HUES64 (cell line): ENCODE measurements around the gene NRM.
"Not testable (repeated sequence)": the region's sequence is repeated elsewhere in the genome, so short reads cannot be mapped to it uniquely, and the experiment has no call there.

Source experiments
- H3K27ac ChIP-seq: 2 replicates; pipeline ENCODE4 v1.7.0; 2013; ENCODE audit warnings: low read depth, low read length, inconsistent platforms
- H3K27me3 ChIP-seq: 2 replicates; pipeline ENCODE4 v1.6.1; 2013; ENCODE audit warnings: mild to moderate bottlenecking, low read length; ENCODE audit not compliant: insufficient read depth
- H3K36me3 ChIP-seq: 2 replicates; pipeline ENCODE4 v1.6.1; 2013; ENCODE audit warnings: mild to moderate bottlenecking, low read length; ENCODE audit not compliant: insufficient read depth
- H3K4me1 ChIP-seq: 2 replicates; pipeline ENCODE4 v1.6.1; 2013; ENCODE audit warnings: mild to moderate bottlenecking, low read length, moderate library complexity; ENCODE audit not compliant: insufficient read depth
- H3K4me3 ChIP-seq: 2 replicates; pipeline ENCODE4 v1.5.1; 2013; ENCODE audit warnings: mild to moderate bottlenecking, low read length, moderate library complexity
- H3K9ac ChIP-seq: 2 replicates; pipeline ENCODE4 v1.6.1; 2013; ENCODE audit warnings: mild to moderate bottlenecking, low read depth, low read length
- H3K9me3 ChIP-seq: 2 replicates; pipeline ENCODE4 v1.6.1; 2013; ENCODE audit warnings: low read depth, low read length; ENCODE audit not compliant: insufficient read depth
- WGBS: fragments of 150-250, 120-280 bp; methylation state at CpG from one replicate; pipeline ENCODE4 v1.1.7; 2013; ENCODE audit warnings: missing lambda C conversion rate; 5-methylcytosine and 5-hydroxymethylcytosine counted together

Gene NRM

DNA sequence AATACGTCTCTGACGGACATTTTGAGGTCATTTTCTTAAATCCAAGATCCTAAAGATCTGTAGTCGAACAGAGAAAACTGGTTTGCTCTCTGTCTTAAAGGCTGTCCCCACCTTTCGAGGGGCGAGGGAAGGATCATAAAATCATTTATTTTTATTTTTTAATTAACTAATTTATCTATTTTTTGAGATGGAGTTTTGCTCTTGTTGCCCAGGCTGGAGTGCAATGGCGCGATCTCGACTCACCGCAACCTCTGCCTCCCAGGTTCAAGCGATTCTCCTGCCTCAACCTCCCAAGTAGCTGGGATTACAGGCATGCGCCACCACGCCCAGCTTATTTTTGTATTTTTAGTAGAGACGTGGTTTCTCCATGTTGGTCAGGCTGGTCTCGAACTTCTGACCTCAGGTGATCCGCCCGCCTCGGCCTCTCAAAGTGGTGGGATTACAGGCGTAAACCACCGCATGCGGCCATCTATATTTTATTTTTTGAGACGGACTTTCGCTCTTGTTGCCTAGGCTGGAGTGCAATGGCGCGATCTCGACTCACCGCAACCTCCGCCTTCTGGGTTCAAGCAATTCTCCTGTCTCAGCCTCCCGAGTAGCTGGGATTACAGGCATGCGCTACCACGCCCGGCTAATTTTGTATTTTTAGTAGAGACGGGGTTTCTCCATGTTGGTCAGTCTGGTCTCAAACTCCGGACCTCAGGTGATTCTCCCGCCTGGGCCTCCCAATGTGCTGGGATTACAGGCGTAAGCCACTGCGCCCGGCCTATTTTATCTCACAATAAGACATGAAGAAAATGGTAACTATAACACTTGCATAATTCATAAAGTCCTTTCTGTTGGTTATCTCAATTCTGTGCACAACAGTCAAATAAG, 27.3 kb upstream of the NRM start:
- not testable (repeated sequence) for H3K27me3 ChIP-seq, H3K4me1 ChIP-seq, H3K9me3 ChIP-seq
- peak overlapping the region; percentile 96 for H3K27ac ChIP-seq
- H3K4me3 ChIP-seq = peak overlapping the region; percentile 98
- H3K9ac ChIP-seq = peak overlapping the region; percentile 94
- WGBS = 88% methylated on average over 35 of the region's 37 CpGs
- peaks cover 36% of the 10 kb centered on the region for H3K36me3 ChIP-seq

DNA sequence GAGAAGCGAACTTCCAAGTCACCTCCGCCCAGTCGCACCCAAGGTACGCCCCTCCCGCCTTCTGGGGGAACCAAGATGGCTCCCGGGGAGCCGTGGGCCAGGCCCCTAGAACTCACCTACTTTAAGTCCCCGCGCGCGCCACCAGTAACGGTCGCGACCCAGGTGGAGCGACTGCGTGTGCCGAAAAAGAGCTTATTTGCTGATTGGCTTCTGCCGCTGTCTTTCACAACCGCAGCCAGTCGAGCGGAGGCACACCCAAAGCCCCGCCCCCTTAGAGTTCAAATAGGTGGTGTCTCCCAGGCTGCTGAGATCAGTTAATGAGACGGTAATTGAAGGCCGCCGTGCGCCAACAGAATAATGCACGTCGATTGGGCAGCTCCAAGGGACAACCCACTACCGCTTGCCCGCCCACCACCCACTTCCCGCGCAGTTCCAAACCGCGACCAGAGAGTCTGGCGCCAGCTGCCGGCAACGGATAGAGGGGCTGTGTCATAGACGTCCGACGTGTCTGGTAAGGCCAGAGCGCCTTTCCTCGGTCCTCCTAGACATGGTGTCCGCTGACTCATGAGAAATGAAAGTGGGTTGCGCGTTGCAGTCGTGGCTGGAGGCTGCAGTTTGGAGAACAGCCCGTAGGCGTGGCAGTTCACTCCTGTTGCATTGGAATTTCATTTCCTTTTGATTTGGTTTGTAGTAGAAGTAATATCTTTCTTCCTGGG, 26.5 kb upstream of the NRM start, which contains the start of gene MDC1:
Gene MDC1, minus strand, starts transcription at position 153 of the 716 bp plus-strand sequence. CDS start 2,106 bp downstream, outside the sequence.
- peak within 1 kb of the TSS; percentile 75 for H3K4me3 ChIP-seq
- H3K27ac ChIP-seq = peak within 1 kb of the TSS; percentile 96
- peaks cover 36% of the 10 kb centered on the region for H3K36me3 ChIP-seq
- peak within 1 kb of the TSS; percentile 94 for H3K9ac ChIP-seq
- H3K9me3 ChIP-seq = no peaks in the 10 kb centered on the region
- peaks cover 4% of the 10 kb centered on the region; the same call in 1 of the 2 replicates for H3K4me1 ChIP-seq
- WGBS = under 1% methylated on average over 48 of the region's 48 CpGs
- no peaks in the 10 kb centered on the region for H3K27me3 ChIP-seq

GRCh38 chr6:30716879-30717128, 26.0 kb upstream of the NRM start:
- Histone ChIP-seq H3K36me3 (peaks cover 38% of the 10 kb centered on the region), H3K9me3 (no peaks in the 10 kb centered on the region), H3K4me3 (peak overlapping the region; percentile 75), H3K4me1 (peaks cover 4% of the 10 kb centered on the region; the same call in 1 of the 2 replicates), H3K27me3 (no peaks in the 10 kb centered on the region), H3K27ac (peak overlapping the region; percentile 96), H3K9ac (peak overlapping the region; percentile 81)
- WGBS = 3% methylated on average over 8 of the region's 8 CpGs

DNA sequence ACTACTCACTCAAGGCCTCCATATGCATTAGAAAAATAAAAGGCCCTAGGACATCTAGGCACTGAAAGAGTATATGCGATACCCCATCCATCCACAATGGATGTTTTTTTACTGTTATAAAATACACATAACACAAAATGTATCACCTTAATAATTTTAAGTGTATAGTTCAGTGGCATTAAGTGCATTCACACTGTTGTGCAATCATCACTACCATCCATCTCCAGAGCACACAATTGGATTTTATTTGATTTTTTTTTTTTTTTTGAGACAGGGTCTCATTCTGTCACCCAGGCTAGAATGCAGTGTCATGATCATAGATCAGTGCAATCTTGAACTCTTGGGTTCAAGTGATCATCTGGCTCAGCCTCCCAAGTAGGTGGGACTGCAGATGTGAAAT, 23.5 kb upstream of the NRM start:
- no peak overlapping the region for H3K4me3 ChIP-seq
- no peak overlapping the region for H3K9ac ChIP-seq
- no peaks in the 10 kb centered on the region for H3K27me3 ChIP-seq
- peaks cover 58% of the 10 kb centered on the region for H3K36me3 ChIP-seq
- H3K27ac ChIP-seq = no peak overlapping the region
- no CpG with 5 or more reads among the region's 1 CpG for WGBS
- no peaks in the 10 kb centered on the region for H3K9me3 ChIP-seq
- H3K4me1 ChIP-seq = peaks cover 4% of the 10 kb centered on the region; the same call in 1 of the 2 replicates

DNA sequence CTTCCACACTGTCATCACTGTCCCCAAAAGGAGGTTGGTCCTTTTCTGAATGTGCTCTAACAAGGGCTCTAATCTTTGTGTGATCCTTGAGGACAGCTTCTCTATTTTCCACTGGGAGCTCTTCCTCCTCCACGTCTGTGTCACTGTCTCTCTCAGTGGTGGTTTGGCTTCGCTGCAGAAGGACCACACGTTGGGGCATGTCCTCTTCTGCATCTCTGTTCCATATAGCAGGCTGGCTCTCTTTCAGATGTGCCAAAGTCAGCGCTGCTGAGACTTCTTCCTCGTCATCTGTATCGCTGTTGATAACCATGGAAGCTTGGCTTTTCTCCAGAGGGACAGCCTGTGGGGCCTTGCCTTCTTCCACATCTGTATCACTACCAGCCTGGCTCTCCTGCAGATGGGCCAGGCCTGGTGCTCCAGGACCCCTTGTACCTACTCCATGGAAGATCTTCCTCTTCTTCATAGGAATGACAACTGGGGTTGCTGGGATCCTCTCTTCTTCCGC, 21.7 kb upstream of the NRM start:
- H3K27ac ChIP-seq = no peak overlapping the region
- H3K4me3 ChIP-seq = no peak overlapping the region
- no peaks in the 10 kb centered on the region for H3K27me3 ChIP-seq
- peaks cover 76% of the 10 kb centered on the region for H3K36me3 ChIP-seq
- no peak overlapping the region for H3K9ac ChIP-seq
- WGBS = 95% methylated on average over 7 of the region's 7 CpGs
- no peaks in the 10 kb centered on the region for H3K4me1 ChIP-seq
- H3K9me3 ChIP-seq = no peaks in the 10 kb centered on the region

- H3K4me3 ChIP-seq = no peak overlapping the region
- H3K9ac ChIP-seq = no peak overlapping the region
- 100% methylated on average over 1 of the region's 1 CpG for WGBS
- no peaks in the 10 kb centered on the region for H3K27me3 ChIP-seq
- no peaks in the 10 kb centered on the region for H3K9me3 ChIP-seq
- H3K4me1 ChIP-seq = no peaks in the 10 kb centered on the region
- H3K27ac ChIP-seq = no peak overlapping the region
- H3K36me3 ChIP-seq = peaks cover 82% of the 10 kb centered on the region
Measured at GRCh38 chr6:30711758-30712380, 21.1 kb upstream of the NRM start.

GRCh38 chr6:30709101-30709868, 18.5 kb upstream of the NRM start:
- H3K9ac ChIP-seq = no peak overlapping the region
- peaks cover 92% of the 10 kb centered on the region for H3K36me3 ChIP-seq
- no peaks in the 10 kb centered on the region for H3K9me3 ChIP-seq
- H3K4me3 ChIP-seq = no peak overlapping the region
- no peaks in the 10 kb centered on the region for H3K4me1 ChIP-seq
- H3K27me3 ChIP-seq = no peaks in the 10 kb centered on the region
- H3K27ac ChIP-seq = no peak overlapping the region
- 100% methylated on average over 2 of the region's 2 CpGs for WGBS

- H3K9ac ChIP-seq = no peak overlapping the region
- H3K36me3 ChIP-seq = peaks cover 92% of the 10 kb centered on the region
- H3K4me1 ChIP-seq = no peaks in the 10 kb centered on the region
- WGBS = 88% methylated on average over 6 of the region's 6 CpGs
- H3K27ac ChIP-seq = no peak overlapping the region
- no peaks in the 10 kb centered on the region for H3K9me3 ChIP-seq
- H3K27me3 ChIP-seq = no peaks in the 10 kb centered on the region
- H3K4me3 ChIP-seq = no peak overlapping the region
Measured at GRCh38 chr6:30707281-30707850, 16.6 kb upstream of the NRM start.

DNA sequence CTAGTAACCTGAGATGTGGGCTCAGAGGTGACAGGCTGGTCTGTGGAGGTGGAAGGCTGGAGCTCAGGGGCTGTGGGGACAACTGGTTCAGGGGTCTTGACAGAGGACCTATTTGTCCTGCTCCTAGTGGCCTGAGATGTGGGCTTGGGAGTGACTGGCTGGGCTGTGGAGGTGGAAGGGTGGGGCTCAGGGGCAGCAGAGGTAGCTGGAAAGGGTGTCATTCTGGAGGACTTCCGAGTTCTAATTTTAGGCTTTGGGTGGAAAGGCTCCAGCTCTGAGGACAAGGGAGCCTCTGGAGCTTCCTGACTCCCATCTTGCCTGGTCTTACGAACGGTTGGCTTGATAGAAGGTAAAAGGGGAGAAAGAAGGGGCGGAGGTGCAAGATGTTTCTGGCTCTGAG, 14.8 kb upstream of the NRM start:
- 94% methylated on average over 4 of the region's 4 CpGs for WGBS
- Histone ChIP-seq H3K4me3 (no peak overlapping the region), H3K9ac (no peak overlapping the region), H3K27ac (no peak overlapping the region), H3K9me3 (no peaks in the 10 kb centered on the region), H3K36me3 (peaks cover 86% of the 10 kb centered on the region), H3K27me3 (no peaks in the 10 kb centered on the region), H3K4me1 (no peaks in the 10 kb centered on the region)

GRCh38 chr6:30703821-30704220, 13.0 kb upstream of the NRM start:
- Histone ChIP-seq H3K36me3 (peaks cover 83% of the 10 kb centered on the region), H3K9ac (no peak overlapping the region), H3K27me3 (no peaks in the 10 kb centered on the region), H3K4me3 (no peak overlapping the region), H3K4me1 (no peaks in the 10 kb centered on the region; the same call in 1 of the 2 replicates), H3K9me3 (no peaks in the 10 kb centered on the region), H3K27ac (no peak overlapping the region)
- 96% methylated on average over 4 of the region's 4 CpGs for WGBS
